Mesenchymal stem cell (in vitro differentiated cells and primary cell): ENCODE results near the gene MAPK6.
A peak's percentile ranks its signal among the peaks of the same experiment; 100 is the strongest.

Experiments
- DNase-seq: peaks from one replicate; pipeline ENCODE4 v3.0.0-alpha.2; 2013
- H2AFZ ChIP-seq: one replicate; pipeline ENCODE4 v1.6.1; 2013; ENCODE audit warnings: low read depth, mild to moderate bottlenecking, control low read depth, inconsistent platforms, low read length, moderate library complexity
- H2AK5ac ChIP-seq: 2 replicates; pipeline ENCODE4 v1.6.1; 2013; ENCODE audit warnings: low read length, moderate library complexity, mild to moderate bottlenecking, inconsistent platforms; ENCODE audit not compliant: severe bottlenecking
- H2BK120ac ChIP-seq: one replicate; pipeline ENCODE4 v1.6.1; 2013; ENCODE audit warnings: low read depth, mild to moderate bottlenecking, inconsistent platforms, low read length, moderate library complexity
- H2BK12ac ChIP-seq, 2 experiments: one replicate each; pipeline ENCODE4 v1.6.1; 2013; ENCODE audit warnings: inconsistent platforms in 2 of 2, low read length in 2 of 2, mild to moderate bottlenecking in 2 of 2, moderate library complexity in 2 of 2, control low read depth in 1 of 2
- H2BK15ac ChIP-seq: one replicate; pipeline ENCODE4 v1.6.1; 2013; ENCODE audit warnings: mild to moderate bottlenecking, low read depth, inconsistent platforms; ENCODE audit not compliant: poor library complexity, severe bottlenecking
- H2BK5ac ChIP-seq: 2 replicates; pipeline ENCODE4 v1.6.1; 2013; ENCODE audit warnings: low read depth, mild to moderate bottlenecking, low read length, control low read depth, inconsistent platforms; ENCODE audit not compliant: poor library complexity, severe bottlenecking
- H3K14ac ChIP-seq, 2 experiments: one replicate each; pipeline ENCODE4 v1.6.1; 2013; ENCODE audit warnings: inconsistent platforms in 2 of 2, low read length in 2 of 2, control low read depth in 1 of 2, mild to moderate bottlenecking in 1 of 2, moderate library complexity in 1 of 2
- H3K18ac ChIP-seq, 2 experiments: one replicate each; pipeline ENCODE4 v1.6.1; 2013; ENCODE audit warnings: inconsistent platforms in 2 of 2, low read length in 2 of 2, control low read depth in 1 of 2, low read depth in 1 of 2, mild to moderate bottlenecking in 1 of 2
- H3K23ac ChIP-seq, 2 experiments: one replicate each; pipeline ENCODE4 v1.6.1; 2013; ENCODE audit warnings: inconsistent platforms in 2 of 2, low read length in 2 of 2, mild to moderate bottlenecking in 2 of 2, moderate library complexity in 2 of 2, control low read depth in 1 of 2
- H3K27ac ChIP-seq: 2 replicates; pipeline ENCODE4 v1.5.1; 2013; ENCODE audit warnings: mild to moderate bottlenecking, moderate library complexity, low read length, control low read depth, inconsistent platforms; ENCODE audit not compliant: poor library complexity, severe bottlenecking
- H3K27me3 ChIP-seq, 2 experiments: 2 replicates each; pipeline versions ENCODE4 v1.6.1 to v1.7.0; 2013; ENCODE audit warnings: low read length in 2 of 2, mild to moderate bottlenecking in 2 of 2, moderate library complexity in 2 of 2, control low read depth in 1 of 2, inconsistent platforms in 1 of 2; ENCODE audit not compliant: control insufficient read depth in 1 of 2, insufficient read depth in 1 of 2
- H3K36me3 ChIP-seq, 2 experiments: 2 replicates each; pipeline versions ENCODE4 v1.6.1 to v1.7.0; 2013; ENCODE audit warnings: low read length in 2 of 2, control low read depth in 1 of 2, inconsistent platforms in 1 of 2, low read depth in 1 of 2, mild to moderate bottlenecking in 1 of 2; ENCODE audit not compliant: insufficient read depth in 2 of 2, control insufficient read depth in 1 of 2
- H3K4ac ChIP-seq, 2 experiments: one replicate each; pipeline ENCODE4 v1.6.1; 2013; ENCODE audit warnings: inconsistent platforms in 2 of 2, low read length in 2 of 2, mild to moderate bottlenecking in 2 of 2, moderate library complexity in 2 of 2, control low read depth in 1 of 2, low read depth in 1 of 2
- H3K4me1 ChIP-seq: 2 replicates; pipeline ENCODE4 v1.6.1; 2013; ENCODE audit warnings: low read depth, low read length, control low read depth; ENCODE audit not compliant: control insufficient read depth, insufficient read depth
- H3K4me2 ChIP-seq: 2 replicates; pipeline ENCODE4 v1.6.1; 2013; ENCODE audit warnings: low read length, mild to moderate bottlenecking, inconsistent platforms; ENCODE audit not compliant: poor library complexity, severe bottlenecking
- H3K4me3 ChIP-seq, 2 experiments: 2 replicates each; pipeline versions ENCODE4 v1.5.1 to v1.7.0; 2013; ENCODE audit warnings: low read length in 2 of 2, mild to moderate bottlenecking in 2 of 2, control low read depth in 1 of 2, low read depth in 1 of 2; ENCODE audit not compliant: insufficient read depth in 1 of 2
- H3K79me1 ChIP-seq: replicated peaks from 2 replicates; pipeline ENCODE4 v1.6.1; 2013; ENCODE audit warnings: mild to moderate bottlenecking, control low read depth, low read length, inconsistent platforms; ENCODE audit not compliant: poor library complexity, severe bottlenecking
- H3K9ac ChIP-seq: 2 replicates; pipeline ENCODE4 v1.7.0; 2013; ENCODE audit warnings: mild to moderate bottlenecking, low read length, moderate library complexity
- H3K9me3 ChIP-seq: 2 replicates; pipeline ENCODE4 v1.7.0; 2013; ENCODE audit warnings: mild to moderate bottlenecking, low read length; ENCODE audit not compliant: control insufficient read depth
- H4K8ac ChIP-seq: one replicate; pipeline ENCODE4 v1.6.1; 2013; ENCODE audit warnings: inconsistent platforms, mild to moderate bottlenecking, low read length, moderate library complexity
- H4K91ac ChIP-seq: one replicate; pipeline ENCODE4 v1.6.1; 2013; ENCODE audit warnings: mild to moderate bottlenecking, low read length, inconsistent platforms
- WGBS: methylation state at CpG from one replicate; pipeline ENCODE4 v1.1.7; 2013; ENCODE audit warnings: mixed read lengths; 5-methylcytosine and 5-hydroxymethylcytosine counted together

Gene MAPK6

GRCh38 chr15:52078197-52078875, 59.3 kb downstream of the MAPK6 start:
- Histone ChIP-seq H4K91ac (peak overlapping the region; percentile 7), H3K9ac (no peak overlapping the region), H4K8ac (no peak overlapping the region), H2BK15ac (peak overlapping the region; percentile 86), H3K4me3 (no peak overlapping the region), H3K4me1 (peaks cover 6% of the 10 kb centered on the region), H3K4me2 (no peak overlapping the region), H3K18ac (peak overlapping the region; percentile 37 to 53), H3K14ac (no peak overlapping the region), H2AFZ (no peak overlapping the region), H3K79me1 (no peaks in the 10 kb centered on the region), H2AK5ac (peak overlapping the region; percentile 29), H3K4ac (no peak overlapping the region), H3K9me3 (no peaks in the 10 kb centered on the region), H3K23ac (no peak overlapping the region), H2BK5ac (no peak overlapping the region), H3K36me3 (no peaks in the 10 kb centered on the region), H2BK120ac (peak overlapping the region; percentile 30), H3K27me3 (no peaks in the 10 kb centered on the region), H3K27ac (no peak overlapping the region), H2BK12ac (peak overlapping the region; percentile 17 to 38)
- WGBS = 90% methylated on average over 10 of the region's 10 CpGs
- DNase-seq = no peak

DNA sequence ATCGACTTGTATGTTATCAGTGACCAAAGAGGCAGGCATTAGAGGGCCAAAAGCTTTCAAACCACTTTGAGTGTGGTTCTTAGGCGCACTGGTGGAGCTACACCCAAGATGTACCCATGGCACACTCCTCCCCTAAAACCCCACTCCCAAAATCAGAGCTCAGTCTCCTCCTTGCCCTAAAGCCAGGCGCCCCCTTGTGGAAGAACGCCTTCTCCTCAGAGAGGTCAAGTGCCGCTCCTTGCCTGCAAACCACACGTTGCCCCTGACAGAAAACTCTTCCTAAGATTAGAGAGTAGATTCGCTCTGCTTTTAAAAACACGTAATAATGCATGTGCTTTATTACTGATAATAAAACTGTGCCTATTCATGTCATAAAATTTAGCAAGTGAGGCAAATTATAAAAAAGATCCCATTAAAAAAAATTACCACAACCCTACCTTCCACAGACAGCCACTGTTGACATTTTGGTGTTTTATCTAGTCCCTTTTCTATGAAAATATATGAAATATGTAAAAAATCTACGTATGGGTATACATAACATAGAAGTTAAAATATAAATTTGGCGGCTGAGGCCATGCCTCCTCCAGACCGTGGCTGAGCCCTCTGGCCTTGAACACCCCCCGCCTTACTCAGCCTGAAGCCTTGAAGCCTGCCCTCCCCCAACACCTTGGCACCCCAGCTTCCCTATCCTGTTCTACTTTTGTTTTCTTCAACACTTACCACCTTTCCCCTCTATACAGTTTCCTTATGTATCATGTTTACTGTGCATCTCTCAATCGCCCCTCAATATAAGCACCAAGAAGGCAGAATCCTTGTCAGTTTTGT, 60.1 kb downstream of the MAPK6 start:
- H2BK12ac ChIP-seq = peak overlapping the region in 1 of 2 experiments; percentile 89
- no peak overlapping the region for H2BK15ac ChIP-seq
- peak overlapping the region; percentile 75 for H4K8ac ChIP-seq
- peak; percentile 67 for DNase-seq
- H3K36me3 ChIP-seq = no peaks in the 10 kb centered on the region
- peak overlapping the region; percentile 37 to 67 for H3K18ac ChIP-seq
- H3K4ac ChIP-seq = no peak overlapping the region
- H2AFZ ChIP-seq = no peak overlapping the region
- H4K91ac ChIP-seq = no peak overlapping the region
- H3K23ac ChIP-seq = no peak overlapping the region
- H3K27ac ChIP-seq = no peak overlapping the region
- H3K27me3 ChIP-seq = no peaks in the 10 kb centered on the region
- H3K9ac ChIP-seq = no peak overlapping the region
- H3K4me2 ChIP-seq = no peak overlapping the region
- 50% methylated on average over 9 of the region's 13 CpGs for WGBS
- H2BK5ac ChIP-seq = no peak overlapping the region
- no peak overlapping the region for H2BK120ac ChIP-seq
- H3K4me1 ChIP-seq = peaks cover 6% of the 10 kb centered on the region
- H2AK5ac ChIP-seq = peak overlapping the region; percentile 61
- no peak overlapping the region for H3K4me3 ChIP-seq
- no peaks in the 10 kb centered on the region for H3K79me1 ChIP-seq
- H3K14ac ChIP-seq = no peak overlapping the region
- no peaks in the 10 kb centered on the region for H3K9me3 ChIP-seq

- no peaks in the 10 kb centered on the region for H3K27me3 ChIP-seq
- no peak overlapping the region for H2AK5ac ChIP-seq
- 56% methylated on average over 5 of the region's 5 CpGs for WGBS
- no peak overlapping the region for H3K4me3 ChIP-seq
- H2BK15ac ChIP-seq = no peak overlapping the region
- no peak overlapping the region for H3K4me2 ChIP-seq
- H3K27ac ChIP-seq = no peak overlapping the region
- H3K9me3 ChIP-seq = no peaks in the 10 kb centered on the region
- no peaks in the 10 kb centered on the region for H3K36me3 ChIP-seq
- no peak overlapping the region for H2AFZ ChIP-seq
- no peak overlapping the region for H3K23ac ChIP-seq
- H4K91ac ChIP-seq = no peak overlapping the region
- no peak overlapping the region for H3K9ac ChIP-seq
- no peak overlapping the region for H2BK120ac ChIP-seq
- H3K18ac ChIP-seq = no peak overlapping the region
- no peak overlapping the region for H3K4ac ChIP-seq
- no peak overlapping the region for H2BK5ac ChIP-seq
- no peak for DNase-seq
- H4K8ac ChIP-seq = no peak overlapping the region
- H2BK12ac ChIP-seq = no peak overlapping the region
- no peak overlapping the region for H3K14ac ChIP-seq
- peaks cover 6% of the 10 kb centered on the region for H3K4me1 ChIP-seq
- H3K79me1 ChIP-seq = no peaks in the 10 kb centered on the region
These were observed 61.0 kb downstream of the MAPK6 start for GRCh38 chr15:52080031-52080430.

DNA sequence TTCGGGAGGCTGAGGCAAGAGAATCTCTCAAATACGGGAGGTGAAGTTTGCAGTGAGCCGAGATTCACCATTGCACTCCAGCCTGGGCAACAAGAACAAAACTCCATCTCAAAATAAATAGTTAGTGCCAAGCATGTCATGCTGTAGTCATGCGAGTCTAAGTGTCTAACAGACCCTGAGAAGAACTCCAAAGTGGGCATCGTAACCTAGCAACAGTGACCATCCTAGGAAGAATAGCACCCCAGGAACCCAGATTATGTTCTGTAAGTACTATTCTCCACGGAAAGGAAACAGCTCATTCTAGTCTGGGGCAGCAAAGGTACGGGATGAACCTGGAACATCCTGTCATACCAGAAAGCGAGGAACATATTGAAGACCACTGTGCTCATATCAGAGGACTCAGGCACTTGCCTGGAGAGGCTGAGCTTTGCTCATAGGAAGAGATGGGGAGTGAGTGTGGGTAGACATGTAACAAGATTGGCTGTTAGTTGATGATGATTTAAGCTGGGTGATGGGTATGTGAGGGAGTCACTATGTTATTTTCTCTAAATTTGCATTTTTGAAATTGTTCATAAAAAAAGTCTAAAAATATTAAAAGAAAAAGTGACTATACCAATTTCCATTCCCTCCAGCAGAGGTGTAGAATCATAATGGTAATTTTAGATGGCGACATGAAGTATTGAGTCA, 61.8 kb downstream of the MAPK6 start:
- Histone ChIP-seq H2AK5ac (no peak overlapping the region), H3K23ac (no peak overlapping the region), H3K27me3 (no peaks in the 10 kb centered on the region), H2AFZ (no peak overlapping the region), H3K79me1 (no peaks in the 10 kb centered on the region), H3K14ac (no peak overlapping the region), H2BK5ac (no peak overlapping the region), H3K4me2 (no peak overlapping the region), H3K9ac (no peak overlapping the region), H2BK12ac (peak overlapping the region in 1 of 2 experiments; percentile 15), H3K4ac (no peak overlapping the region), H4K8ac (no peak overlapping the region), H3K27ac (no peak overlapping the region), H2BK15ac (no peak overlapping the region), H3K4me3 (no peak overlapping the region), H2BK120ac (no peak overlapping the region), H3K9me3 (no peaks in the 10 kb centered on the region), H4K91ac (no peak overlapping the region), H3K36me3 (no peaks in the 10 kb centered on the region), H3K18ac (peak overlapping the region in 1 of 2 experiments; percentile 0), H3K4me1 (peaks cover 6% of the 10 kb centered on the region)
- no peak for DNase-seq
- WGBS = 93% methylated on average over 8 of the region's 9 CpGs
